DOHH2 (cell line): ENCODE data around the gene RAET1L.

Experiments
- H3F3A ChIP-seq: fragments of 200-600 bp; sonication (generic), shearing (Covaris generic); 2 replicates; pipeline ENCODE4 v1.6.0; 2016; ENCODE audit warnings: antibody characterized with exemption, mild to moderate bottlenecking; ENCODE audit not compliant: control insufficient read depth, insufficient read depth
- H3K27ac ChIP-seq: fragments of 200-600 bp; sonication (generic); 2 replicates; pipeline ENCODE4 v1.5.1; 2014; ENCODE audit warnings: low read depth, mild to moderate bottlenecking, low read length, moderate library complexity
- H3K27me3 ChIP-seq: fragments of 200-600 bp; sonication (generic); 2 replicates; pipeline ENCODE4 v1.6.1; 2014; ENCODE audit warnings: mild to moderate bottlenecking, low read length, mixed read lengths; ENCODE audit not compliant: control insufficient read depth
- H3K36me3 ChIP-seq: fragments of 200-600 bp; sonication (generic); 2 replicates; pipeline ENCODE4 v1.6.1; 2014; ENCODE audit warnings: mild to moderate bottlenecking, low read length, moderate library complexity, mixed read lengths; ENCODE audit not compliant: control insufficient read depth
- H3K4me1 ChIP-seq: fragments of 200-600 bp; sonication (generic); 2 replicates; pipeline ENCODE4 v1.6.1; 2014; ENCODE audit warnings: mild to moderate bottlenecking, low read length, mixed read lengths; ENCODE audit not compliant: control insufficient read depth
- H3K4me2 ChIP-seq: fragments of 200-600 bp; sonication (generic); 2 replicates; pipeline ENCODE4 v1.6.0; 2014; ENCODE audit warnings: mild to moderate bottlenecking, low read length, moderate library complexity
- H3K4me3 ChIP-seq: fragments of 200-600 bp; sonication (generic); 2 replicates; pipeline ENCODE4 v1.5.1; 2014; ENCODE audit warnings: mild to moderate bottlenecking, low read length, mixed read lengths
- H3K79me2 ChIP-seq: fragments of 200-600 bp; sonication (generic); 2 replicates; pipeline ENCODE4 v1.6.1; 2014; ENCODE audit warnings: mild to moderate bottlenecking, low read length, mixed read lengths; ENCODE audit not compliant: control insufficient read depth
- H3K9me2 ChIP-seq: fragments of 200-600 bp; sonication (generic); replicated peaks from 2 replicates; pipeline ENCODE4 v1.6.1; 2014; ENCODE audit warnings: mild to moderate bottlenecking, low read length, mixed read lengths; ENCODE audit not compliant: control insufficient read depth
- H3K9me3 ChIP-seq: fragments of 200-600 bp; sonication (generic); 2 replicates; pipeline ENCODE4 v1.6.1; 2014; ENCODE audit warnings: antibody characterized with exemption, low read length, mixed read lengths; ENCODE audit not compliant: control insufficient read depth, insufficient read depth
- H4K20me1 ChIP-seq: fragments of 200-600 bp; sonication (generic); 2 replicates; pipeline ENCODE4 v1.6.0; 2014; ENCODE audit warnings: low read depth, mild to moderate bottlenecking, antibody characterized with exemption, low read length, moderate library complexity; ENCODE audit not compliant: control insufficient read depth, insufficient read depth
- CTCF ChIP-seq: fragments of 200-600 bp; sonication (generic); IDR thresholded peaks from one replicate; pipeline ENCODE4 v1.5.1; 2014; ENCODE audit warnings: antibody characterized with exemption, mild to moderate bottlenecking, low read depth, low read length; ENCODE audit not compliant: poor library complexity, severe bottlenecking
- EZH2phosphoT487 ChIP-seq: fragments of 200-600 bp; sonication (generic); IDR thresholded peaks from 2 replicates; pipeline ENCODE4 v1.6.1; 2017; ENCODE audit warnings: borderline replicate concordance, mild to moderate bottlenecking, antibody characterized with exemption, low read length, moderate library complexity, mixed read lengths

RAET1L gene

GRCh38 chr6:150050846-150051245, 25.5 kb upstream of the RAET1L start:
- H3K27ac ChIP-seq, result no peak overlapping the region
- H3K9me2 ChIP-seq, result no peaks in the 10 kb centered on the region
- H3K36me3 ChIP-seq, result no peaks in the 10 kb centered on the region
- peaks cover 25% of the 10 kb centered on the region for H3K27me3 ChIP-seq
- no peak for TF ChIP-seq CTCF
- no peak for TF ChIP-seq EZH2phosphoT487
- H3K79me2 ChIP-seq, result no peaks in the 10 kb centered on the region
- H3K4me2 ChIP-seq, result no peak overlapping the region
- H3K4me1 ChIP-seq, result no peaks in the 10 kb centered on the region
- H3F3A ChIP-seq, result no peaks in the 10 kb centered on the region
- H3K9me3 ChIP-seq, result no peaks in the 10 kb centered on the region
- H3K4me3 ChIP-seq, result no peak overlapping the region
- H4K20me1 ChIP-seq, result no peaks in the 10 kb centered on the region

- TF ChIP-seq CTCF (no peak), EZH2phosphoT487 (no peak)
- Histone ChIP-seq H3K4me2 (no peak overlapping the region), H3K4me1 (no peaks in the 10 kb centered on the region)
These were observed 22.8 kb upstream of the RAET1L start for GRCh38 chr6:150048099-150048498.

GRCh38 chr6:150046943-150047342, 21.6 kb upstream of the RAET1L start:
- Histone ChIP-seq H3K79me2 (no peaks in the 10 kb centered on the region), H3K27ac (no peak overlapping the region), H3K4me3 (no peak overlapping the region), H3F3A (no peaks in the 10 kb centered on the region), H3K9me3 (no peaks in the 10 kb centered on the region), H3K9me2 (no peaks in the 10 kb centered on the region), H3K27me3 (peaks cover 9% of the 10 kb centered on the region), H4K20me1 (no peaks in the 10 kb centered on the region), H3K36me3 (no peaks in the 10 kb centered on the region), H3K4me2 (no peak overlapping the region), H3K4me1 (no peaks in the 10 kb centered on the region)
- TF ChIP-seq EZH2phosphoT487, result no peak
- no peak for TF ChIP-seq CTCF

More at GRCh38 chr6:150048099-150048498, 22.8 kb upstream of the RAET1L start:
- no peak overlapping the region for H3K27ac ChIP-seq
- no peaks in the 10 kb centered on the region for H3F3A ChIP-seq
- no peaks in the 10 kb centered on the region for H3K79me2 ChIP-seq
- no peaks in the 10 kb centered on the region for H3K36me3 ChIP-seq
- H3K9me2 ChIP-seq, result no peaks in the 10 kb centered on the region
- no peaks in the 10 kb centered on the region for H3K9me3 ChIP-seq
- no peaks in the 10 kb centered on the region for H4K20me1 ChIP-seq
- peaks cover 13% of the 10 kb centered on the region for H3K27me3 ChIP-seq
- no peak overlapping the region for H3K4me3 ChIP-seq
